Gastrocnemius medialis (tissue), 4 donors: ENCODE results near the gene FAM117A. TPM values are rescaled to one million over a fixed set of nuclear protein-coding genes. Genes with fewer than 3 reads are reported as not detected.
"Not testable (repeated sequence)": the region's sequence is repeated elsewhere in the genome, so short reads cannot be mapped to it uniquely, and the experiment has no call there.

Experiments used
- ATAC-seq, 2 donors: fragments of 150-250 bp; one replicate each; pipeline ENCODE4 v1.9.1; 2016
- DNase-seq, 2 donors: peaks; one replicate each; pipeline ENCODE4 v3.0.0-alpha.2; 2019
- H3K27ac ChIP-seq, 4 donors: fragments of 200-600 bp; sonication (generic); 1 replicate in 1 of 4; 2 replicates in 3 of 4; pipeline ENCODE4 v1.5.1; 2016 to 2018; ENCODE audit warnings: mild to moderate bottlenecking in 2 of 4, moderate library complexity in 1 of 4
- H3K27me3 ChIP-seq, 3 donors: fragments of 200-600 bp; sonication (generic) in 2 of 3; 1 replicate in 1 of 3; 2 replicates in 2 of 3; pipeline versions ENCODE4 v1.5.1 to v1.6.0; 2016 to 2019; ENCODE audit warnings: mild to moderate bottlenecking in 1 of 3, moderate library complexity in 1 of 3
- H3K36me3 ChIP-seq, 2 donors: fragments of 200-600 bp; sonication (generic) in 1 of 2; one replicate each; pipeline ENCODE4 v1.5.1; 2017 to 2018
- H3K4me1 ChIP-seq, 2 donors: fragments of 200-600 bp; sonication (generic) in 1 of 2; one replicate each; pipeline ENCODE4 v1.5.1; 2016 to 2017; ENCODE audit warnings: mild to moderate bottlenecking in 2 of 2
- H3K4me3 ChIP-seq, 4 donors: fragments of 200-600 bp; sonication (generic) in 3 of 4; 1 replicate in 1 of 4; 2 replicates in 3 of 4; pipeline ENCODE4 v1.5.1; 2016 to 2019; ENCODE audit warnings: mild to moderate bottlenecking in 2 of 4
- H3K9me3 ChIP-seq, 3 donors: fragments of 200-600 bp; sonication (generic) in 2 of 3; 1 replicate in 1 of 3; 2 replicates in 2 of 3; pipeline ENCODE4 v1.5.1; 2016 to 2019
- CTCF ChIP-seq, 5 experiments: fragments of 450-650 bp in 3 of 5; fragments of 200-600 bp in 2 of 5; sonication (generic) in 2 of 5; IDR thresholded peaks in 4 of 5; conservative IDR thresholded peaks in 1 of 5; 1 replicate in 4 of 5; 2 replicates in 1 of 5; pipeline ENCODE4 v1.5.1; 2016 to 2019; ENCODE audit warnings: antibody characterized with exemption in 5 of 5, mild to moderate bottlenecking in 3 of 5, moderate library complexity in 3 of 5
- POLR2A ChIP-seq, 2 donors: fragments of 450-650 bp; IDR thresholded peaks; one replicate each; pipeline ENCODE4 v1.6.1; 2017; ENCODE audit warnings: antibody characterized with exemption in 2 of 2, mild to moderate bottlenecking in 2 of 2, moderate library complexity in 2 of 2
- in situ Hi-C, 4 donors: fragments of 200-750 bp; cut with MboI; loops; one replicate each; pipeline versions ENCODE4 v1.15.0 to v1.8.0; 2017; ENCODE audit warnings: low sequenced_read_pairs in 4 of 4
- intact Hi-C: fragments of 100-400 bp; cut with DNase I; formaldehyde crosslinking; loops from one replicate; pipeline ENCODE4 v1.15.1; 2023; ENCODE audit warnings: low total_unique reads
- total RNA-seq, 4 donors: library from RNA; depleted of rRNA; stranded (reverse); fragments of >200 nt; gene quantifications; one replicate each; pipeline versions ENCODE4 v1.1.0 to v1.2.3, GENCODE V29; 2016

FAM117A gene
- total RNA-seq, 4 donors from 2014 or later: 2.6 to 4.9 (median 3.3) TPM

- no peak overlapping the region for H3K4me3 ChIP-seq
- H3K9me3 ChIP-seq: no peaks in the 10 kb centered on the region
- TF ChIP-seq POLR2A (IDR thresholded peaks at IDR 0.05) (no peak), CTCF (IDR thresholded peaks at IDR 0.05 in 4 of 5, conservative IDR thresholded peaks at IDR 0.05 in 1 of 5) (no peak)
- no peaks in the 10 kb centered on the region for H3K27me3 ChIP-seq
- in situ Hi-C loops (no loop called here), intact Hi-C loops (no loop called here)
- no peak overlapping the region for H3K27ac ChIP-seq
- DNase-seq (no peak), ATAC-seq (no peak)
- peaks cover 23 to 33% of the 10 kb centered on the region in 2 donors for H3K4me1 ChIP-seq
- H3K36me3 ChIP-seq: no peaks in the 10 kb centered on the region
Measured at GRCh38 chr17:49727380-49727779, 36.6 kb downstream of the FAM117A start.

GRCh38 chr17:49725452-49726130, 38.3 kb downstream of the FAM117A start:
- no peaks in the 10 kb centered on the region for H3K9me3 ChIP-seq
- H3K27ac ChIP-seq: no peak overlapping the region
- intact Hi-C loops (no loop called here), in situ Hi-C loops (no loop called here)
- H3K4me1 ChIP-seq: peaks cover 16 to 28% of the 10 kb centered on the region in 2 donors
- no peaks in the 10 kb centered on the region for H3K36me3 ChIP-seq
- no peak for ATAC-seq
- no peaks in the 10 kb centered on the region for H3K27me3 ChIP-seq
- DNase-seq: no peak
- H3K4me3 ChIP-seq: no peak overlapping the region
- TF ChIP-seq POLR2A (IDR thresholded peaks at IDR 0.05) (no peak), CTCF (IDR thresholded peaks at IDR 0.05 in 4 of 5, conservative IDR thresholded peaks at IDR 0.05 in 1 of 5) (no peak)

- H3K4me1 ChIP-seq: peaks cover 7 to 17% of the 10 kb centered on the region in 2 donors
Measured at GRCh38 chr17:49724552-49724951, 39.4 kb downstream of the FAM117A start.

GRCh38 chr17:49723423-49723822, 40.5 kb downstream of the FAM117A start:
- peaks cover 0 to 5% of the 10 kb centered on the region in 2 donors for H3K36me3 ChIP-seq
- ATAC-seq: peak; percentile 67 to 71
- in situ Hi-C loops (loop anchor here in 1 of 4 donors (25.0 kb wide), 1 partner anchor 311 kb away; the partner anchor contains the start of gene PHB1), intact Hi-C loops (no loop called here)
- peak overlapping the region; percentile 41 to 56 (median 46) for H3K27ac ChIP-seq
- TF ChIP-seq CTCF (IDR thresholded peaks at IDR 0.05 in 4 of 5, conservative IDR thresholded peaks at IDR 0.05 in 1 of 5) (no peak), POLR2A (IDR thresholded peaks at IDR 0.05) (no peak)
- H3K4me1 ChIP-seq: peaks cover 0 to 9% of the 10 kb centered on the region in 2 donors
- H3K27me3 ChIP-seq: no peaks in the 10 kb centered on the region
- no peak overlapping the region for H3K4me3 ChIP-seq
- DNase-seq: peak; percentile 49 to 58
- no peaks in the 10 kb centered on the region for H3K9me3 ChIP-seq

More at GRCh38 chr17:49724552-49724951, 39.4 kb downstream of the FAM117A start:
- H3K27ac ChIP-seq: peak overlapping the region in 3 of 4 donors; percentile 41 to 56 (median 49)
- ATAC-seq, H3K36me3 ChIP-seq, H3K4me3 ChIP-seq, intact Hi-C loops, DNase-seq, H3K27me3 ChIP-seq, H3K9me3 ChIP-seq: not testable (repeated sequence)
- in situ Hi-C loops: loop anchor here in 1 of 4 donors (25.0 kb wide), 1 partner anchor 312 kb away; the partner anchor contains the start of gene PHB1

- Histone ChIP-seq H3K36me3 (peaks cover 0 to 5% of the 10 kb centered on the region in 2 donors), H3K27ac (peak overlapping the region in 3 of 4 donors; percentile 20 to 49 (median 26))
- TF ChIP-seq CTCF (IDR thresholded peaks at IDR 0.05 in 4 of 5, conservative IDR thresholded peaks at IDR 0.05 in 1 of 5) (no peak), POLR2A (IDR thresholded peaks at IDR 0.05) (no peak)
Measured at GRCh38 chr17:49722066-49722465, 41.9 kb downstream of the FAM117A start.

More at GRCh38 chr17:49722066-49722465, 41.9 kb downstream of the FAM117A start:
- intact Hi-C loops (no loop called here), in situ Hi-C loops (loop anchor here in 1 of 4 donors (25.0 kb wide), 1 partner anchor 310 kb away; the partner anchor contains the start of gene PHB1)
- DNase-seq: no peak
- Histone ChIP-seq H3K4me1 (peaks cover 4 to 8% of the 10 kb centered on the region in 2 donors), H3K27me3 (no peaks in the 10 kb centered on the region), H3K4me3 (no peak overlapping the region), H3K9me3 (no peaks in the 10 kb centered on the region)
- ATAC-seq: no peak
